Activated CD8-positive, alpha-beta T cell treated with anti-CD3 and anti-CD28 coated beads for 36 hours (primary cell): ENCODE data around the gene GNRHR. TPM values are rescaled to one million over a fixed set of nuclear protein-coding genes. Genes with fewer than 3 reads are reported as not detected.

Experiments used
- ATAC-seq: fragments of 200-7000 bp; cut with Tn5 transposase; one replicate; pipeline ENCODE4 v1.10.0; 2021; ENCODE audit warnings: mild to moderate bottlenecking, moderate library complexity
- CTCF ChIA-PET: fragments of 350-600 bp; sonication (Branson Sonifier 250); formaldehyde crosslinking; loops from one replicate; lab custom pipeline; 2021; ENCODE audit warnings: antibody characterized with exemption; lab: Charles Lee
- POLR2A ChIA-PET: fragments of 350-600 bp; sonication (Branson Sonifier 250); formaldehyde crosslinking; loops from one replicate; lab custom pipeline; 2021; ENCODE audit warnings: antibody characterized with exemption; lab: Charles Lee
- DNase-seq: peaks from one replicate; pipeline ENCODE4 v3.0.0-alpha.2; 2020
- H3K27ac Mint-ChIP-seq: one replicate; pipeline ENCODE4 v1.8.0; 2021; ENCODE audit warnings: mild to moderate bottlenecking, mixed read lengths
- H3K27me3 Mint-ChIP-seq: one replicate; pipeline ENCODE4 v1.8.0; 2021; ENCODE audit warnings: mixed read lengths
- H3K36me3 Mint-ChIP-seq: one replicate; pipeline ENCODE4 v1.8.0; 2021; ENCODE audit warnings: low read depth, mixed read lengths
- H3K4me1 Mint-ChIP-seq: one replicate; pipeline ENCODE4 v1.8.0; 2021; ENCODE audit warnings: low read depth, mixed read lengths
- H3K4me3 Mint-ChIP-seq: one replicate; pipeline ENCODE4 v1.8.0; 2021; ENCODE audit warnings: mild to moderate bottlenecking, moderate library complexity, mixed read lengths
- H3K9me3 Mint-ChIP-seq: one replicate; pipeline ENCODE4 v1.8.0; 2021; ENCODE audit warnings: mixed read lengths
- CTCF ChIP-seq: fragments of 200-600 bp; IDR thresholded peaks from one replicate; pipeline ENCODE4 v1.8.0; 2022; ENCODE audit warnings: antibody characterized with exemption, mild to moderate bottlenecking
- intact Hi-C: fragments of 100-400 bp; cut with micrococcal nuclease; formaldehyde crosslinking; loops from one replicate; pipeline ENCODE4 v1.10.0; 2022
- total RNA-seq, 2 experiments: library from RNA; stranded (reverse); gene quantifications; one replicate each; pipeline ENCODE4 v1.2.3, GENCODE V29; 2021

The GNRHR gene
- total RNA-seq, 2 experiments from 2014 or later, result not detected

GRCh38 chr4:67750691-67751090 is 3.5 kb downstream of the GNRHR start:
- no peaks in the 10 kb centered on the region for H3K36me3 Mint-ChIP-seq
- H3K4me3 Mint-ChIP-seq, result no peak overlapping the region
- H3K27ac Mint-ChIP-seq, result no peak overlapping the region
- intact Hi-C loops, result no loop called here
- TF ChIP-seq CTCF, result no peak
- ATAC-seq, result no peak
- no peaks in the 10 kb centered on the region for H3K27me3 Mint-ChIP-seq
- ChIA-PET CTCF (no interaction called here), POLR2A (no interaction called here)
- DNase-seq, result no peak
- no peaks in the 10 kb centered on the region for H3K9me3 Mint-ChIP-seq
- peaks cover 8% of the 10 kb centered on the region for H3K4me1 Mint-ChIP-seq

- DNase-seq, result no peak
- Mint-ChIP-seq H3K27me3 (no peaks in the 10 kb centered on the region), H3K4me1 (peaks cover 8% of the 10 kb centered on the region), H3K36me3 (no peaks in the 10 kb centered on the region), H3K4me3 (no peak overlapping the region), H3K9me3 (no peaks in the 10 kb centered on the region), H3K27ac (no peak overlapping the region)
- no peak for TF ChIP-seq CTCF
- intact Hi-C loops, result no loop called here
- CTCF ChIA-PET, result interaction anchor here (0.6 to 1.6 kb wide), 3 partner anchors 26 to 34 kb away, joined by 3 read pairs; no protein-coding TSS in a partner anchor
- POLR2A ChIA-PET, result no interaction called here
- ATAC-seq, result no peak
Measured at GRCh38 chr4:67749286-67749685, 4.9 kb downstream of the GNRHR start.

GRCh38 chr4:67746797-67747495 is 7.2 kb downstream of the GNRHR start:
- DNase-seq, result peak; percentile 14
- no peaks in the 10 kb centered on the region for H3K9me3 Mint-ChIP-seq
- H3K27ac Mint-ChIP-seq, result peak overlapping the region; percentile 78
- H3K27me3 Mint-ChIP-seq, result no peaks in the 10 kb centered on the region
- ChIA-PET CTCF (interaction anchor here (0.7 to 2.5 kb wide), 30 partner anchors 8 to 207 kb away, joined by 3 to 23 read pairs (median 4); partner anchors contain the start of gene UBA6), POLR2A (no interaction called here)
- H3K4me3 Mint-ChIP-seq, result no peak overlapping the region
- ATAC-seq, result peak; percentile 77
- intact Hi-C loops, result no loop called here
- H3K4me1 Mint-ChIP-seq, result peaks cover 14% of the 10 kb centered on the region
- H3K36me3 Mint-ChIP-seq, result no peaks in the 10 kb centered on the region
- TF ChIP-seq CTCF, result peak; percentile 72

GRCh38 chr4:67744561-67745283 is 9.5 kb downstream of the GNRHR start:
- H3K27ac Mint-ChIP-seq, result no peak overlapping the region
- ChIA-PET POLR2A (no interaction called here), CTCF (interaction anchor here (0.7 to 2.5 kb wide), 5 partner anchors 17 to 70 kb away, joined by 3 to 23 read pairs (median 4); partner anchors contain the start of gene UBA6)
- H3K4me3 Mint-ChIP-seq, result no peak overlapping the region
- TF ChIP-seq CTCF, result no peak
- ATAC-seq, result no peak
- DNase-seq, result no peak
- H3K4me1 Mint-ChIP-seq, result peaks cover 15% of the 10 kb centered on the region
- H3K27me3 Mint-ChIP-seq, result no peaks in the 10 kb centered on the region
- intact Hi-C loops, result no loop called here
- no peaks in the 10 kb centered on the region for H3K9me3 Mint-ChIP-seq
- H3K36me3 Mint-ChIP-seq, result no peaks in the 10 kb centered on the region

GRCh38 chr4:67743194-67743593 is 11.0 kb downstream of the GNRHR start:
- TF ChIP-seq CTCF, result no peak
- intact Hi-C loops, result no loop called here
- no peak for DNase-seq
- ChIA-PET CTCF (no interaction called here), POLR2A (no interaction called here)
- H3K36me3 Mint-ChIP-seq, result no peaks in the 10 kb centered on the region
- H3K27me3 Mint-ChIP-seq, result no peaks in the 10 kb centered on the region
- peaks cover 15% of the 10 kb centered on the region for H3K4me1 Mint-ChIP-seq
- no peak for ATAC-seq
- H3K9me3 Mint-ChIP-seq, result no peaks in the 10 kb centered on the region
- no peak overlapping the region for H3K4me3 Mint-ChIP-seq
- H3K27ac Mint-ChIP-seq, result no peak overlapping the region
